ENCODE results near the gene LHPP. TPM values are rescaled to one million over a fixed set of nuclear protein-coding genes. Genes with fewer than 3 reads are reported as not detected.

LHPP gene
- total RNA-seq, 2 experiments from 2014 or later = 7.8 to 8.2 TPM

DNA sequence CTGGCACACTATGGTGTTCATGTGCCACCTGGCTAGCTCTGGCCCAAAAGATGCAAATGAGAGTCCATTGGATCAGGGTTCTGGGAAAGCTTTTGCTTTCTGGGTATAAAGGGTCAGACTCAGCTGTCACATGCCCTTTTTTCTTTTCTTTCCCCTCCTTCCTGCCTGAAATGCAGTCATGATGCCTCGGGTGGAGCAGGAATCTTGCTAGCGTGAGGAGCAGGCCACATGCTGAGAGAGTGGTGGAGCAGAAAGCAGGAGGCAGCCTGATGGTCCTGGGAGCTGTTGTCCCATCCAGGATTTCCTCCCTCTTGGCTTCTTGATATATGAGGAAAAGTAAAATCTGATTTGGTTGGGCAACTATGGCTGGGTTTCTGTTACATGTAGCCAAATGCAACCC, 2.7 kb upstream of the LHPP start:
- DNase-seq = no peak
- peaks cover 3% of the 10 kb centered on the region for H3K4me1 Mint-ChIP-seq
- H3K36me3 Mint-ChIP-seq = peaks cover 1% of the 10 kb centered on the region
- H3K4me3 Mint-ChIP-seq = no peak overlapping the region
- no peak overlapping the region for H3K27ac Mint-ChIP-seq
- H3K9me3 Mint-ChIP-seq = no peaks in the 10 kb centered on the region
- H3K27me3 Mint-ChIP-seq = peaks cover 41% of the 10 kb centered on the region

DNA sequence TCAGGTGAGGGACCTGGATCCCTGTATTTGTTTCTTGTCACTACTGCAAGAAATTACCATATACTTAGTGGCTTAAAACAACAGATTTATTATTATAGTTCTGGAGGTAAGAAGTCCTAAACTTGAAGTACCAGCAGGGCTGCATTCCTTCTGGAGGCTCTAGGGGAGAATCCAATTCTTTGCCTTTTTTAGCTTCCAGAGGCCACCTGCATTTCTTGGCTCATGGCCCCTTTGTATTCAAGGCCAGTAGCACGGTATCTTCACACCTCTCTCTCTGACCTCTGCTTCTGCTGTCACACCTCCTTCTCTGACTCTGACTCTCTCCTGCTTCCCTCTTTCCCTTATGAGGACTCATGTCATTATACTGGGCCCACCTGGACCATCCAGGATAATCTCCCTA, 2.2 kb upstream of the LHPP start:
- H3K36me3 Mint-ChIP-seq = peaks cover 1% of the 10 kb centered on the region
- no peaks in the 10 kb centered on the region for H3K9me3 Mint-ChIP-seq
- no peak overlapping the region for H3K4me3 Mint-ChIP-seq
- peaks cover 6% of the 10 kb centered on the region for H3K4me1 Mint-ChIP-seq
- H3K27me3 Mint-ChIP-seq = peaks cover 39% of the 10 kb centered on the region
- H3K27ac Mint-ChIP-seq = no peak overlapping the region
- DNase-seq = no peak

DNA sequence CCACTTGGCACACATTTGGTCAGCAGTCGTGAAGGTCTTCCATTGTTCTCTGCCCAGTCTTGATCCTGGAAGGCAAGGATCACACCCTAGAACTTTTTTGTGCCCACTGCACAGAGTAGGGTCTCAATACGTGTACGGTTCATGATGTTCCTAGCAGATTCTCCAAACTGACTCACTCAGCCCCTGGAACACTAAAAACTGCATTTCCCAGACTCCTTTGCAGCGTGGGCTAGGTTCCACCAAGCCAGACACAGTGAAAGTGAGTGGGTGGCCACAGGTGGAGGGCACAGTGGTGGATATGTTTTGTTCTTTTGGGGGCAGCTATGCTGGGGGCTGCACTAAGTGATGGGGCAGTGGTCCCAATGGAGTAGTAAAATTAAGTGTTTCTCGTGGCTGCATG, 1.5 kb upstream of the LHPP start:
- DNase-seq = no peak
- Mint-ChIP-seq H3K36me3 (peaks cover 3% of the 10 kb centered on the region), H3K27ac (no peak overlapping the region), H3K9me3 (no peaks in the 10 kb centered on the region), H3K4me1 (peaks cover 13% of the 10 kb centered on the region), H3K27me3 (peaks cover 32% of the 10 kb centered on the region), H3K4me3 (no peak overlapping the region)

DNA sequence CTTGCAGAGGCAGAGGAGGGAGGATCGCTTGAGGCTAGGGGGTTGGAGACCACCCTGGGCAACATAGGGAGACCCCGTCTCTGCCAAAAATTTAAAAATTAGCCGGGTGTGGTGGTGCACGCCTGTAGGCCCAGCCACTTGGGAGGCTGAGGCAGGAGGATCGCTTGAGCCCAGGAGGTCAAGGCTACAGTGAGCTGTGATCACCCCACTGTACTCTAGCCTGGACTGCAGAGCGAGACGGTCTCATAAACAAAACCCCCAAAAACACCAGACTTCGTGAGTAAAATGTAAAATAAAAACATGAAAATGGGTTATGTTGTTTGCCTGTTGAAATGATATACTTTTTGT, 699 bp downstream of the LHPP start:
- H3K4me3 Mint-ChIP-seq = peak overlapping the region; percentile 84
- DNase-seq = no peak

DNA sequence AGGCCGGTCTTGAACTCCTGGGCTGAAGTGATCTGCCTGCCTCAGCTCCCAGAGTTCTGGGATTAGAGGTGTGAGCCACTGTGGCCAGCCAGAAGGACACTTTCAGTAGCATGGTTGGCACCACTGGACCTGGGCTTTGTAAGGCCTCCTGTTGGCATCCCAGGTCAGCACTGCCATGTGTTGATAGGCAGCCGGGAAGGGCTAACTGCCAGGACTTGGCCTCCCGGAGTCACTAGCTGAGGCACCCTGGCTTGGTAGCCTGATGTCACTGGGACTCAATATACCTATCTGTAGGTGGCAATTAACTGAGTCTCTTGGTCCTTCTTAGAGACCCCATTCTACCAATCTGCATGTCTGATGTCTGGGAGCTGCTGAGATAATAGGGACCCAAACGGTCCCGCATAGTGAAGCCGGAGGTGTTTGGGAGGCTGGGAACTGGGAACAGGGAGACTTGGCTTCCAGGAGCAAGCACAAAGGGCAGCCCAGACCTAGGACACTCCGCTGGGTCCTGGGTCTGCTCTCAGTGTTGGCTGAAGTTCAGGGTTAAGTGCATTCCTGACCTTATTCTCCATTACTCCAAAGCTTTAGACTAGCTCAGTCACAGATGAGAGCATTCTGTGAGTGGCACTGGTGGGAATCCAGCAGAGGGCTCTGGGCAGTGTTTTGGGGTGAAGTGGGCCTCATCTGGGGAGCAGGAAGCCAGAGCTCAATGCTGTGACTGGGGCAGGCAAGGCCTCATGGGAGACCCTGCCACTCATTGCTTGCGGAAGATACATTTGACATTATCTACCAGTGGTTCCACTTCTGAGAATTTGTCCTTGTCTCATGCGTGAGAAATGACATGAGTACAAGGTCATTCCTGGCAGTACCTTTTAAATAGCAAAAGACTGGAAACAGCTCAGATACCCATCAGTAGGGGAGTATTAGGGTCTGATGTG, 2.7 kb downstream of the LHPP start:
- Mint-ChIP-seq H3K9me3 (no peaks in the 10 kb centered on the region), H3K4me1 (peaks cover 25% of the 10 kb centered on the region), H3K27ac (peak overlapping the region; percentile 45), H3K27me3 (no peaks in the 10 kb centered on the region), H3K36me3 (peaks cover 3% of the 10 kb centered on the region), H3K4me3 (peak overlapping the region; percentile 27)
- DNase-seq = no peak

More for the DNA sequence above, 699 bp downstream of the LHPP start:
- H3K27ac Mint-ChIP-seq = peak overlapping the region; percentile 71
- no peaks in the 10 kb centered on the region for H3K9me3 Mint-ChIP-seq
- peaks cover 11% of the 10 kb centered on the region for H3K27me3 Mint-ChIP-seq
- H3K36me3 Mint-ChIP-seq = peaks cover 3% of the 10 kb centered on the region
- peaks cover 25% of the 10 kb centered on the region for H3K4me1 Mint-ChIP-seq

DNA sequence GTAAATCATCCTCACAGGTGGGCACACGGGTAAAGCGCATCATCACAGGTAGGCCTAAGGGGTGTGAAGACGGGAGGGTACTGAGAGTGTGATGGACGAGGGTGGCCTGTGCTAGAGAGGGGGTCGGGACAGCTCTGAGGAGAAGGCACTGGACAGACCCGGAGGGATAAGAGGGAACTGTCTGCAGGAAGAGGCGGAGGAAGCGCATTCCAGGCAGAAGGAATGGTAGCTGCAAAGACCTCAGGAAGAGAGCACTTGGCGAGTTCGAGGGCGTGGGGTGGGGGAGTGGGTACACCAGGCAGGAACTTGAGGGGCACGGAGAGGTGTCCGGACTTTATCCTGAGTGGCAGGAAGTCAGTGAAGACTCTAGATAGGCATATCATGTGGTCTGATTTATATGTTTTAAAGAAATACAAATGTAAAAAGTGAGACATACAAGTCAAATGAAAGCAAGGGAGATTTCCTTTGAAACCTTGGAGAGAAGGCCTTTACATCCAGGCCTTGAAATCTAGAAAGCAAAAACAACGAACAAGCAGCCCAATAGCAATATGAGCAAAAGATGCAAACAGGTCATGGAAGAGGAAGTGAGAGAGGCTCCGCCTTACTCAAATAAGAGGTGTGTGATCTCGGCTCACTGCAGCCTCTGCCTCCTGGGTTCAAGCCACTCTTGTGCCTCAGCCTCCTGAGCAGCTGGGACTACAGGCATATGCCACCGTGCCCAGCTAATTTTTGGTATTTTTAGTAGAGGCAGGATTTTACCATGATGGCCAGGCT, 3.6 kb downstream of the LHPP start:
- peaks cover 3% of the 10 kb centered on the region for H3K36me3 Mint-ChIP-seq
- no peaks in the 10 kb centered on the region for H3K9me3 Mint-ChIP-seq
- peaks cover 28% of the 10 kb centered on the region for H3K4me1 Mint-ChIP-seq
- H3K27ac Mint-ChIP-seq = peak overlapping the region; percentile 45
- H3K27me3 Mint-ChIP-seq = no peaks in the 10 kb centered on the region
- no peak for DNase-seq
- peak overlapping the region; percentile 27 for H3K4me3 Mint-ChIP-seq

DNA sequence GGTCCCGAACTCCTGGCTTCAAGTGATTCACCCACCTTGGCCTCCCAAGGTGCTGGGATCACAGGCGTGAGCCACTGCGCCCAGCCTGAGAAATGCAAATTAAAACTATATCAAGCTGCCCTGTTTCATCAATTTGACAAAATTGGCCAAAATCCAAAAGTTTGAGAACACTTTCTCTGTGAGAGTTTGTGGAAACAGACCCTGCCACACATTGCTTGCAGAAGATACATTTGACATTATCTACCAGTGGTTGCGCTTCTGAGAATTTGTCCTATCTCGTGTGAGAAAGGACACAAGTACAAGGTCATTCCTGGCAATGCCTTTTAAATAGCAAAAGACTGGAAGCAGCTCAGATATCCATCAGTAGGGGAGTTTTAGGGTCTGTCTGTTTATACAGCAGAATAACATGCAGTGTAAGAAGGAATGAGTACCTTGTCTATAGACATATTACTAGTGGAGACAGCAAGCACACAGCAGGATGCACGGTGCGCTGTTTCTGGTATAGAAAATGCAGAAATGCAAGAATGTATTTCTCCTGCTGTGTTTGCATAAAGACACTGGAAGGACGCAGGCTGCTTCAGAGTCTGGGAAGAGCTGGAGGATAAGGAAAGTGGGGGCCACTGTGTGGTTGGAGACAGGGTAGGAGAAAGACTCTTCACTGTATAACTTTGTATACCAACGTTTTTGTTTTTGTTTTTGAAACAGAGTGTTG, 4.3 kb downstream of the LHPP start:
- H3K36me3 Mint-ChIP-seq = peaks cover 3% of the 10 kb centered on the region
- no peaks in the 10 kb centered on the region for H3K9me3 Mint-ChIP-seq
- H3K4me1 Mint-ChIP-seq = peaks cover 28% of the 10 kb centered on the region
- H3K4me3 Mint-ChIP-seq = no peak overlapping the region
- no peak for DNase-seq
- no peaks in the 10 kb centered on the region for H3K27me3 Mint-ChIP-seq
- H3K27ac Mint-ChIP-seq = peak overlapping the region; percentile 44

DNA sequence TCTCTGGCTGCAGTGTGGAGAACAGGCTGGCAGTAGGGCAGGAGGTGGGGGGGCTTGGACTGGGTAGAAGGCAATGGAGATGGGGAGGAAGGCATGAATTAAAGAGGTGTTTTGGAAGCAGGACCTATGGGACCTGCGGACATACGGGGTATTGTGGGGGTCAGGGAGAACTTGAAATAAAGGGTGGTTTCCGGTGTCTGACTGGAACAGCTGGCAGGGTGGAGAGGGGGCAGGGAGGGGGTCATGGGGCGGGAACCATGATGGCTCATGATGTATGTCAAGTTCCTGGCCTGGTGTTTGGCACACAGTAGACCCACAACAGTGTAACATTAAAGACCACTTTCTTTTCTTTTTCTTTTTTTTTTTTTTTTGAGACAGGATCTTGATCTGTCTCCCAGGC, 5.5 kb downstream of the LHPP start:
- H3K27ac Mint-ChIP-seq = no peak overlapping the region
- H3K4me3 Mint-ChIP-seq = no peak overlapping the region

DNA sequence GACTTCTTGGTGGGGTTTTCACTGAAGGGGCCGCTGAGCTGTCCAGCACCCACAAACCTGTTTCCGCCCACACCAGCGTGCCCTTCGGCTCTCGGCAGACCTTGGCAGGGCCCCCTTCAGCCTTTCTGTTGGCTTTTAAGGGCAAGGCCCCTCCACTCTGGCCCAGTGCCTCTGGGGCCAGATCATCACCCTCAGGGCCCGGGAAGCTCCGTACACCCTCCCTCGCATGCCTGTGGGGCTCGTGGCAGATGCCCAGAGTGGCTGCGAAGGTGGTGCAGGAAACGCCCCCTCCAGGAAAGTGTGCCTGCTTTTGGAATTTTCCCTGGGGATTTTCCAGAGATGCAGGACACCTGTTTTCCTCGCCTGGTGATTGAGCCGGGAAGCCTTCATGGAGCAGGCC, 7.0 kb downstream of the LHPP start:
- H3K9me3 Mint-ChIP-seq = no peaks in the 10 kb centered on the region
- peaks cover 25% of the 10 kb centered on the region for H3K4me1 Mint-ChIP-seq
- no peak overlapping the region for H3K27ac Mint-ChIP-seq
- no peak for DNase-seq
- H3K4me3 Mint-ChIP-seq = no peak overlapping the region
- no peaks in the 10 kb centered on the region for H3K27me3 Mint-ChIP-seq
- H3K36me3 Mint-ChIP-seq = peaks cover 2% of the 10 kb centered on the region

More for the DNA sequence above, 5.5 kb downstream of the LHPP start:
- no peaks in the 10 kb centered on the region for H3K27me3 Mint-ChIP-seq
- no peak for DNase-seq
- H3K9me3 Mint-ChIP-seq = no peaks in the 10 kb centered on the region
- peaks cover 25% of the 10 kb centered on the region for H3K4me1 Mint-ChIP-seq
- peaks cover 2% of the 10 kb centered on the region for H3K36me3 Mint-ChIP-seq

DNA sequence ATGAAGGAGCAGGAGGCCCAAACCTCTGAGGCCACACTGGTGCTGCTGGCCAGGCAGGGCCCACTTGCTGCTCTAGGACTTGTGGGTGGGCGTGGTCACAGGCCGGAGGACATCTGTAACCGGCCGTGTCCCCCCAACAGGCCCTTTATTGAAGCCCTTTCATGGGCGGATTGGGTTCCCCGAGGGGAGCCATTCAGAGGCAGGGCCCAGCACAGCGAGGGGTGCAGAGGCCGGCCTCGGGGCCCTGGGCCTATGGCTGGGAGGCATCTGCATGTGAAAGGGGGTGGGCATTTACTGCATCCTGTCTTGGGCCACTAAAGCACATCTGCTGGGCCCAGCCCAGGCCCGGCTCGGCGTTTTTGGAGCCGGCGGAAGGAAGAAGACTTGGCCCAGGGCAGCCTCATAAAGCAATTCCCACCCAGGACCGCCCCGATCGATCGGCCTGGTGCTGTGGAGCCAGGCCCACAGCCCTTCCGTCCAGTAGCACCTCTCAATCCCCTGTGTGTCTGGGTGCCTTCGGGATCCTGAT, 8.4 kb downstream of the LHPP start:
- Mint-ChIP-seq H3K4me1 (peaks cover 16% of the 10 kb centered on the region), H3K27me3 (no peaks in the 10 kb centered on the region), H3K4me3 (no peak overlapping the region), H3K9me3 (no peaks in the 10 kb centered on the region), H3K36me3 (no peaks in the 10 kb centered on the region), H3K27ac (no peak overlapping the region)
- DNase-seq = no peak

DNA sequence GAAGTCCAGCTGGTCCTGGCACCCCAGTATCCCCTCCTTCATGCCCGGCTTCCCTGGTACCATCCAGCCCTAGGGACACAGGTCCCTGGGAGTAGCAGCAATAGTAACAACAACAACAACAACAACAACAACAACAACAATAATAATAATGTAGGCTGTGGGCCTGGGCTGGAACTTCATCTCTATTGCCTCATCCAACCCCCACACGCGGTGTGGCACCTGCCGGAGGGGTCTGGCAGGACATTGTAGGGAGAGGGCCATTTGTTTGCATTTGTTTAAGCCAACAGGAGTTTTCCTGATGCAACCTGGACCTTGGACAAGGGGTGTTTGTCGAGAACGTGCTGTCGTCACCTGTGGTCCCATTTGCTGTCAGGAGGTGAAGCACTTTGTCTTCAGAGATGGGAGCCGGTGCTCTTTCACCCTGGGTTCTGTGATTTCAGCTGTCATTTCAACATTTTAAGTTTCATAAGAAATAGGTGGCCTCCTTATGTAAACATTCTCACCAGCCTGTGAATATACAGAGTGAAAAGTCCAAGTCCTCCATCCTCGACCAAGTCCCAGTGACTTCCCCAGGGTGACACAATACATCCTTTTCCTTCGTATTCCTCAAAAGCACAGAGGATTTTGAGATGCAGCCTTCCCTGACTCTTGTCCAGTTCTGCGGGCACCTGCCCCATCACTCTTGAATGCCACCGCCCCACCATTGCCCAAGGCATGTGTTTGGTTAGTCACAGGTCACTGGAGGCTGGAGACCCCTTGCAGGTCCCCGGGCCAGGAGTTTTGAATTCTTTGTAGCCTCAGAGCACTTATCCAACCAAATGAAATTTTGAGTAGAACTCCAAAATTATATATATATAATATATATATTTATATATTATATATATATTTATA, 9.2 kb downstream of the LHPP start:
- H3K36me3 Mint-ChIP-seq = no peaks in the 10 kb centered on the region
- peaks cover 8% of the 10 kb centered on the region for H3K4me1 Mint-ChIP-seq
- H3K27ac Mint-ChIP-seq = no peak overlapping the region
- no peaks in the 10 kb centered on the region for H3K9me3 Mint-ChIP-seq
- H3K27me3 Mint-ChIP-seq = no peaks in the 10 kb centered on the region
- no peak for DNase-seq
- no peak overlapping the region for H3K4me3 Mint-ChIP-seq

DNA sequence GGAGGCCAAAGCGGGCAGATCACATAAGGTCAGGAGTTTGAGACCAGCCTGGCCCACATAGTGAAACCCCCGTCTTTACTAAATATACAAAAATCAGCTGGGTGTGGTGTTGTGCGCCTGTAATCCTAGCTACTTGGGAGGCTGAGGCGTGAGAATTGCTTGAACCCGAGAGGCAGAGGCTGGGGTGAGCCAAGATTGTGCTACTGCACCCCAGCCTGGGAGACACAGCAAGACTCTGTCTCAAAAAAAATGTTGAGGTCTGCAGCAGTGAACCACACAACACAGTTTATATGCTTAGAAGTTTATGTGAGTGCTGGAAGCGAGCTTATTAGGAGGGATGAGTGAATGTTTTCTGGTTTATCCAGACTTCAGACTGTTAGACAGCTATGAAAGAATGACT, 10.4 kb downstream of the LHPP start:
- Mint-ChIP-seq H3K4me1 (peaks cover 3% of the 10 kb centered on the region), H3K4me3 (no peak overlapping the region), H3K27me3 (no peaks in the 10 kb centered on the region), H3K27ac (no peak overlapping the region), H3K36me3 (no peaks in the 10 kb centered on the region), H3K9me3 (no peaks in the 10 kb centered on the region)
- no peak for DNase-seq

DNA sequence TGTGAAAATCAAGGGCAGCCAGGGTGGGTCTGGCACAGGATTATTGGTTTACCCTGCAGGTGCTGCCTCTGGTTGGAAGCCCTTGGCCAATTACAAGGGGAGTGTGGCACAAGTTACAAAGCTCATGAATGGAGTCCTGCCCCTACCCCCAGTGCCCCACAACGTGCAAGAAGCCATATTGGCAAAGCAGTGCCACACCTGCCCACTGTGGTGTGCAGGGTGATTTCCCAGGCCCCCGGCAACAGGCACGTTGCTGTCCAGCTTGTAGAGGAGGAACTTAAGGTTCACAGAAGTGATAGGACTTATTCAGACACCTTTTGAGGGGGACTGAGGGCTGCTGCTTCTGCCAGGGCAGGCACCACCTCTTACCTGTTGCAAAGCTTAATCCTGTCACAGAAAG, 11.4 kb downstream of the LHPP start:
- Mint-ChIP-seq H3K9me3 (no peaks in the 10 kb centered on the region), H3K4me3 (no peak overlapping the region), H3K27ac (no peak overlapping the region), H3K4me1 (peaks cover 3% of the 10 kb centered on the region), H3K36me3 (no peaks in the 10 kb centered on the region), H3K27me3 (no peaks in the 10 kb centered on the region)
- no peak for DNase-seq

DNA sequence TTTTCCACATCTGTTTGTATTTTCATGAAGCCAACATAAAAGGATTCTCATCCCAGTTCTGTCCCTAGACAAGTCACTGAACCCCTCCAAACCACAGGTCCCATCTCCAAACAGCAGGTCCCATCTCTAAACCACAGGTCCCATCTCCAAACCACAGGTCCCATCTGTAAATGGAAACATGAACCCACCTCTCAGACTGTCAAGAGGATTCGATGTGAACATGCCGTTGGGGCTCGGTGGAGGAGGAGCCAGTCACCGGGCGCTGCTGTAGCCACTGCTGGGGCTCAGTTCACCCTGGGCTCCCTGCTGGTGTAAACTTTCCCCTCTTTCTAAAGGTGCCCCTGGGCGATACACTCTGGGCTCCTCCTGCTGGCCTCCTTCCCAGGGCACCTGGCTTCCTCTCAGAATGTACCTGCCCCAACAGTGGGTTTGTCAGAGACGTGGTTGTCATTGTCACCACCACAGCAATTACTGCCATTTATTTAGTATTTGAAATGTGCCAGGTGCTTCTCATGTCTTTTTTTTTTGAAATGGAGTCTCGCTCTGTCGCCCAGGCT, 13.0 kb downstream of the LHPP start:
- Mint-ChIP-seq H3K4me1 (peaks cover 1% of the 10 kb centered on the region), H3K4me3 (no peak overlapping the region), H3K36me3 (no peaks in the 10 kb centered on the region), H3K27ac (no peak overlapping the region), H3K9me3 (no peaks in the 10 kb centered on the region), H3K27me3 (no peaks in the 10 kb centered on the region)
- DNase-seq = no peak

All from activated naive CD8-positive, alpha-beta T cell treated with anti-CD3 and anti-CD28 coated beads for 36 hours (primary cell).